LNCaP clone FGC (cell line): ENCODE results near the gene TOMM40.
"Not testable (repeated sequence)": the region's sequence is repeated elsewhere in the genome, so short reads cannot be mapped to it uniquely, and the experiment has no call there.

ENCODE experiments used
- DNase-seq: peaks from one replicate; pipeline ENCODE4 v3.0.0-alpha.2; 2011; ENCODE audit warnings: low read depth
- H3K4me3 ChIP-seq: 2 replicates; pipeline ENCODE4 v1.5.1; 2011; ENCODE audit warnings: mild to moderate bottlenecking, low read depth, low read length, control low read depth
- CTCF ChIP-seq: IDR thresholded peaks from 2 replicates; pipeline ENCODE4 v1.5.1; 2012; ENCODE audit warnings: mild to moderate bottlenecking; ENCODE audit not compliant: control insufficient read depth, insufficient read depth; ENCODE audit errors: extremely low read depth

TOMM40 gene

GRCh38 chr19:44882063-44882462, 9.0 kb upstream of the TOMM40 start:
- DNase-seq = no peak
- H3K4me3 ChIP-seq = no peak overlapping the region
- TF ChIP-seq CTCF = no peak

- not testable (repeated sequence) for DNase-seq, H3K4me3 ChIP-seq
Observed at GRCh38 chr19:44882619-44883397, 8.2 kb upstream of the TOMM40 start.

- no peak overlapping the region for H3K4me3 ChIP-seq
- DNase-seq = no peak
- TF ChIP-seq CTCF = no peak
Observed at GRCh38 chr19:44883922-44884321, 7.1 kb upstream of the TOMM40 start.

- no peak for DNase-seq
- H3K4me3 ChIP-seq = no peak overlapping the region
- no peak for TF ChIP-seq CTCF
Observed at GRCh38 chr19:44884566-44884965, 6.5 kb upstream of the TOMM40 start.

- DNase-seq = no peak
- H3K4me3 ChIP-seq = no peak overlapping the region
- TF ChIP-seq CTCF = no peak
Observed at GRCh38 chr19:44886141-44886540, 4.9 kb upstream of the TOMM40 start.

GRCh38 chr19:44887648-44888047, 3.4 kb upstream of the TOMM40 start:
- no peak overlapping the region for H3K4me3 ChIP-seq
- TF ChIP-seq CTCF = no peak
- DNase-seq = no peak

GRCh38 chr19:44888335-44888734, 2.7 kb upstream of the TOMM40 start:
- not testable (repeated sequence) for H3K4me3 ChIP-seq, DNase-seq

- no peak for TF ChIP-seq CTCF
Observed at GRCh38 chr19:44889830-44890365, 1.2 kb upstream of the TOMM40 start.

More at GRCh38 chr19:44889830-44890365, 1.2 kb upstream of the TOMM40 start:
- no peak for DNase-seq
- peak overlapping the region; percentile 51 for H3K4me3 ChIP-seq
